Body of pancreas (tissue), 4 donors: ENCODE measurements around the gene FERMT2. TPM values are rescaled to one million over a fixed set of nuclear protein-coding genes. Genes with fewer than 3 reads are reported as not detected.

Source experiments
- ATAC-seq: fragments of 150-250 bp; one replicate; pipeline ENCODE4 v1.9.1; 2016
- DNase-seq, 4 donors: peaks; one replicate each; pipeline ENCODE4 v3.0.0-alpha.2; 2019
- H3K27ac ChIP-seq, 4 donors: fragments of 200-600 bp; sonication (generic); 1 replicate in 3 of 4; 2 replicates in 1 of 4; pipeline versions ENCODE4 v1.5.1 to v1.6.1; 2016 to 2019; ENCODE audit warnings: mild to moderate bottlenecking in 1 of 4, mixed read lengths in 1 of 4, moderate library complexity in 1 of 4
- H3K27me3 ChIP-seq, 2 donors: fragments of 200-600 bp; sonication (generic); one replicate each; pipeline ENCODE4 v1.6.0; 2016; ENCODE audit warnings: mild to moderate bottlenecking in 1 of 2
- H3K36me3 ChIP-seq, 2 donors: fragments of 200-600 bp; sonication (generic); replicated peaks in 1 of 2; 2 replicates each; pipeline ENCODE4 v1.5.1; 2016; ENCODE audit warnings: low read depth in 2 of 2; ENCODE audit not compliant: insufficient read depth in 1 of 2
- H3K4me1 ChIP-seq: fragments of 200-600 bp; sonication (generic); one replicate; pipeline ENCODE4 v1.6.0; 2016
- H3K4me3 ChIP-seq, 2 donors: fragments of 200-600 bp; sonication (generic); 1 replicate in 1 of 2; 2 replicates in 1 of 2; pipeline ENCODE4 v1.5.1; 2016 to 2019
- H3K9me3 ChIP-seq, 3 donors: fragments of 200-600 bp; sonication (generic); 1 replicate in 2 of 3; 2 replicates in 1 of 3; pipeline ENCODE4 v1.5.1; 2016
- POLR2A ChIP-seq, 3 donors: fragments of 450-650 bp; IDR thresholded peaks; one replicate each; pipeline ENCODE4 v1.6.1; 2016; ENCODE audit warnings: antibody characterized with exemption in 3 of 3, mild to moderate bottlenecking in 2 of 3
- WGBS, 2 donors: methylation state at CpG; one replicate each; pipeline ENCODE4 v1.1.5; 2017; 5-methylcytosine and 5-hydroxymethylcytosine counted together
- intact Hi-C: fragments of 100-400 bp; cut with DNase I; formaldehyde crosslinking; loops from one replicate; pipeline ENCODE4 v1.15.1; 2023
- total RNA-seq, 2 donors: library from RNA; depleted of rRNA; stranded (reverse); fragments of >200 nt; gene quantifications; one replicate each; pipeline ENCODE4 v1.1.0, GENCODE V29; 2016
- TF ChIP-seq, protein P1 (sequence below), 7 experiments: fragments of 450-650 bp in 4 of 7; fragments of 200-600 bp in 3 of 7; sonication (generic) in 3 of 7; IDR thresholded peaks; one replicate each; pipeline ENCODE4 v1.5.1; 2016 to 2019; ENCODE audit warnings: antibody characterized with exemption in 7 of 7

The FERMT2 gene, protein sequence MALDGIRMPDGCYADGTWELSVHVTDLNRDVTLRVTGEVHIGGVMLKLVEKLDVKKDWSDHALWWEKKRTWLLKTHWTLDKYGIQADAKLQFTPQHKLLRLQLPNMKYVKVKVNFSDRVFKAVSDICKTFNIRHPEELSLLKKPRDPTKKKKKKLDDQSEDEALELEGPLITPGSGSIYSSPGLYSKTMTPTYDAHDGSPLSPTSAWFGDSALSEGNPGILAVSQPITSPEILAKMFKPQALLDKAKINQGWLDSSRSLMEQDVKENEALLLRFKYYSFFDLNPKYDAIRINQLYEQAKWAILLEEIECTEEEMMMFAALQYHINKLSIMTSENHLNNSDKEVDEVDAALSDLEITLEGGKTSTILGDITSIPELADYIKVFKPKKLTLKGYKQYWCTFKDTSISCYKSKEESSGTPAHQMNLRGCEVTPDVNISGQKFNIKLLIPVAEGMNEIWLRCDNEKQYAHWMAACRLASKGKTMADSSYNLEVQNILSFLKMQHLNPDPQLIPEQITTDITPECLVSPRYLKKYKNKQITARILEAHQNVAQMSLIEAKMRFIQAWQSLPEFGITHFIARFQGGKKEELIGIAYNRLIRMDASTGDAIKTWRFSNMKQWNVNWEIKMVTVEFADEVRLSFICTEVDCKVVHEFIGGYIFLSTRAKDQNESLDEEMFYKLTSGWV
- 10 to 100 TPM; 29.3 to 42.2 TPM for total RNA-seq

DNA sequence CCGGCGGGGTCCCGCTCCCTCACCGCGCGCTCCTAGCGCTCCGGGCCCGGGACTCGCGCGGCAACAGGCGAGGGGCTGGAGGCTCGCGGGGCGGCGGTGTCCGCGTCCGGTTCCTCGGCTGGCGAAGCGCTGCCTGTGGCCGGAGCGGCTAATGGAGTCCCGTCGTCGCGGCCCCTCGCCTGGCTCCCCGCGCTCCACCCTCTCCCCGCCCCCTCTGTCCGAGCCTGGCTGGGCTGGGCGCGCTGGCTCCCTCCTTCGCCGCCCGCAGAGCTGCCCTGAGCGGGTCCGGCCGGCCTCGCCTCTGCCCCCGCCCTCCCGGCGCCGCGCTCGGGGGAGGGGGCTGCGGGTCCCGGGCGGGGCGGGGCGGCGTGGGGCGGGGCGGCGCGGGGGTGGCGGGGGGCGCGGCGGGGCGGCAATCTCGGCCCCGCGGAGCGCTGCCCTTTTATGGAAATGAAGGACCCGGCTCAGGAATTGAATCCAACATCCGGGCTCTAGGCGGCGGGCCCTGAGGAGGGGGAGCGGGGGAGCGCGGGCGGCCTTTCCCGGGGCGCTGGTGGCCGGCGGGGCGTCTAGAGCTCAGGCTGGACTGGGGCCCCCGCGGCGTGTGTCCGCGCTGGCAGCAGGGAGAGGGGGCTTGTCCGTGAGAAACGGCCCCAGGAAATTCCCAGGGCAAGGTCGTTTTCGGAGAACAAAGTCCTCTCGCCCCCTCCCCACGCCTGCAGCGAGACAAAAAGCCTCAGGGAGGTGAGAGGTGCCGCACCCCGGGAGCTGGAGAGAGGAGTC, at the start of gene FERMT2:
FERMT2 (minus strand) TSS at position 153 of the 783 bp plus-strand sequence. CDS start 482 bp downstream, outside the sequence.
- WGBS, 2 donors: 0 to 2% methylated on average over 26 to 59 of the region's 95 CpGs
- H3K27ac ChIP-seq: peak within 1 kb of the TSS; percentile 80 to 97 (median 92)
- intact Hi-C loops: no loop called here
- H3K9me3 ChIP-seq: no peaks in the 10 kb centered on the region
- H3K4me3 ChIP-seq: peak within 1 kb of the TSS; percentile 63 to 91
- TF ChIP-seq POLR2A (IDR thresholded peaks at IDR 0.05): peak; percentile 75 to 79 (median 77)
- TF ChIP-seq, protein P1, sequence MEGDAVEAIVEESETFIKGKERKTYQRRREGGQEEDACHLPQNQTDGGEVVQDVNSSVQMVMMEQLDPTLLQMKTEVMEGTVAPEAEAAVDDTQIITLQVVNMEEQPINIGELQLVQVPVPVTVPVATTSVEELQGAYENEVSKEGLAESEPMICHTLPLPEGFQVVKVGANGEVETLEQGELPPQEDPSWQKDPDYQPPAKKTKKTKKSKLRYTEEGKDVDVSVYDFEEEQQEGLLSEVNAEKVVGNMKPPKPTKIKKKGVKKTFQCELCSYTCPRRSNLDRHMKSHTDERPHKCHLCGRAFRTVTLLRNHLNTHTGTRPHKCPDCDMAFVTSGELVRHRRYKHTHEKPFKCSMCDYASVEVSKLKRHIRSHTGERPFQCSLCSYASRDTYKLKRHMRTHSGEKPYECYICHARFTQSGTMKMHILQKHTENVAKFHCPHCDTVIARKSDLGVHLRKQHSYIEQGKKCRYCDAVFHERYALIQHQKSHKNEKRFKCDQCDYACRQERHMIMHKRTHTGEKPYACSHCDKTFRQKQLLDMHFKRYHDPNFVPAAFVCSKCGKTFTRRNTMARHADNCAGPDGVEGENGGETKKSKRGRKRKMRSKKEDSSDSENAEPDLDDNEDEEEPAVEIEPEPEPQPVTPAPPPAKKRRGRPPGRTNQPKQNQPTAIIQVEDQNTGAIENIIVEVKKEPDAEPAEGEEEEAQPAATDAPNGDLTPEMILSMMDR (IDR thresholded peaks at IDR 0.05): no peak
- H3K4me1 ChIP-seq: peaks cover 22% of the 10 kb centered on the region
- no peaks in the 10 kb centered on the region for H3K27me3 ChIP-seq
- ATAC-seq (peak; percentile 92), DNase-seq (peak; percentile 88 to 93 (median 90))
- no peaks in the 10 kb centered on the region for H3K36me3 ChIP-seq

GRCh38 chr14:52998376-52999015, 47.6 kb upstream of the FERMT2 start:
- DNase-seq (peak in 1 of 4 donors; percentile 10), ATAC-seq (peak; percentile 73)
- WGBS, 2 donors: 42 to 50% methylated on average over 6 of the region's 6 CpGs
- Histone ChIP-seq H3K27ac (peak overlapping the region in 2 of 4 donors; percentile 36 to 52), H3K36me3 (no peaks in the 10 kb centered on the region), H3K4me1 (peaks cover 6% of the 10 kb centered on the region), H3K27me3 (no peaks in the 10 kb centered on the region), H3K4me3 (no peak overlapping the region), H3K9me3 (no peaks in the 10 kb centered on the region)
- no peak for TF ChIP-seq POLR2A (IDR thresholded peaks at IDR 0.05)
- TF ChIP-seq, protein P1 (IDR thresholded peaks at IDR 0.05): no peak
- intact Hi-C loops: no loop called here

GRCh38 chr14:52996493-52996892, 45.6 kb upstream of the FERMT2 start:
- ATAC-seq: no peak

GRCh38 chr14:52995998-52996397, 45.1 kb upstream of the FERMT2 start:
- Histone ChIP-seq H3K4me3 (no peak overlapping the region), H3K36me3 (no peaks in the 10 kb centered on the region), H3K27me3 (no peaks in the 10 kb centered on the region), H3K27ac (no peak overlapping the region), H3K9me3 (no peaks in the 10 kb centered on the region), H3K4me1 (peaks cover 6% of the 10 kb centered on the region)
- ATAC-seq (no peak), DNase-seq (no peak)
- WGBS, 2 donors: 71 to 77% methylated on average over 1 of the region's 1 CpG
- TF ChIP-seq, protein P1 (IDR thresholded peaks at IDR 0.05): no peak
- TF ChIP-seq POLR2A (IDR thresholded peaks at IDR 0.05): no peak
- intact Hi-C loops: no loop called here

More at GRCh38 chr14:52996493-52996892, 45.6 kb upstream of the FERMT2 start:
- H3K4me1 ChIP-seq: peaks cover 6% of the 10 kb centered on the region
- H3K27ac ChIP-seq: no peak overlapping the region
- H3K4me3 ChIP-seq: no peak overlapping the region
- no peaks in the 10 kb centered on the region for H3K9me3 ChIP-seq
- TF ChIP-seq POLR2A (IDR thresholded peaks at IDR 0.05): no peak
- TF ChIP-seq, protein P1 (IDR thresholded peaks at IDR 0.05): no peak
- no peak for DNase-seq
- H3K36me3 ChIP-seq: no peaks in the 10 kb centered on the region
- intact Hi-C loops: no loop called here
- no peaks in the 10 kb centered on the region for H3K27me3 ChIP-seq
- 87 to 89% methylated on average over 2 of the region's 2 CpGs for WGBS, 2 donors
